Measurements from ENCODE around the gene MTRFR.

The MTRFR gene

GRCh38 chr12:123284669-123285068, 51.4 kb downstream of the MTRFR start:
- TF ChIP-seq CTCF (IDR thresholded peaks at IDR 0.05; ENCODE audit: low read depth, low read length): no peak
- H3K4me3 ChIP-seq (ENCODE audit: low read depth, low read length): no peak overlapping the region
- no peak for DNase-seq (ENCODE audit: low read depth, low spot score)
- in situ Hi-C loops (cut with HindIII; ENCODE audit: low sequenced_read_pairs): no loop called here

- TF ChIP-seq CTCF (IDR thresholded peaks at IDR 0.05; ENCODE audit: low read depth, low read length): no peak
- in situ Hi-C loops (cut with HindIII; ENCODE audit: low sequenced_read_pairs): no loop called here
- no peak overlapping the region for H3K4me3 ChIP-seq (ENCODE audit: low read depth, low read length)
- no peak for DNase-seq (ENCODE audit: low read depth, low spot score)
Observed at GRCh38 chr12:123286652-123287373, 53.6 kb downstream of the MTRFR start.

GRCh38 chr12:123288751-123289346, 55.6 kb downstream of the MTRFR start:
- H3K4me3 ChIP-seq (ENCODE audit: low read depth, low read length): no peak overlapping the region
- DNase-seq (ENCODE audit: low read depth, low spot score): no peak
- TF ChIP-seq CTCF (IDR thresholded peaks at IDR 0.05; ENCODE audit: low read depth, low read length): no peak
- in situ Hi-C loops (cut with HindIII; ENCODE audit: low sequenced_read_pairs): no loop called here

DNA sequence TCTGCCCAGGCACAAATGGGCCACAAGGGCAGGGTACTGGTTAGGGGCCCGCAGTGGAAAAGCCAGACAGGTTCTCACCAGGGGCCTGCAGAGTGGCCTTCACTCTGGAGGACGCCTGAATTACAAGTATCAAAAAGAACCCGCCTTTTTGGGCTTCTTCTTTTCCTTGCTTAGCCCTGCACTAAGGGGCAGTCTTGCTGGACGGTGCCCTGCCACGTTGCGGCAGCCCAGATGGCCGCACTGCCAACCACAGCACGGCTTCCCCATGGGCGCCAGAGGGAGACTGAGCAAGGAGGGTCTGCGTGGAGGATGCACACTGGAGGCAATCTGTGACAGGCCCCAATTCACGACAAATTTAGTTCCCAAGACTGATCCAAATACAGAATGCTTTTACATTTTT, 56.7 kb downstream of the MTRFR start:
- in situ Hi-C loops (cut with HindIII; ENCODE audit: low sequenced_read_pairs): no loop called here
- DNase-seq (ENCODE audit: low read depth, low spot score): no peak

DNA sequence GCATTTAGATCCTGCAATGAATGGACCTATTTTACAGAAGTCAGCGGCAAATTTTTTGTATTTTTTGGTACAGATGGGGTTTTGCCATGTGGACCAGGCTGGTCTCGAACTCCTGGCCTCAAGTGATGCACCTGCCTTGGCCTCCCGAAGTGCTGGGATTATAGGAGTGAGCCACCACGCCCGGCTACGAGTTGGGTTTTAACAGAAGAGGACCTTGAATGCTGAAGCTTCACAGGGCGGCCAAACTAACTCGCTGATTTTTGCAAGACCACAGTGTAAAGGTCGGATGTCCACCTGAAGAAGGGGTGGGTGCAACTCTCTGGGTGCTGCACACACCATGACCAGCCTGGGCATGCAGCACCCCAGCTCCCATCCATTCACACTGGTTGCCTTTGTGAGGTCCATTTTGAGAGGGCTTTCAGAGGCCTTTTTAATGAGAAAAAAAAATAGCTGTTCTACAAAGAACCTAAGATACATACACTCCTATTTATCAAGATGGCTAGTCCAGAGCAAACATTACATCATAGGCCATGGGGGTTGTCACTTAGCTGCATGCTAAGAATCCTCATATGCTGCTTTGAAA, 60.0 kb downstream of the MTRFR start:
- no peak overlapping the region for H3K4me3 ChIP-seq (ENCODE audit: low read depth, low read length)
- in situ Hi-C loops (cut with HindIII; ENCODE audit: low sequenced_read_pairs): no loop called here
- no peak for TF ChIP-seq CTCF (IDR thresholded peaks at IDR 0.05; ENCODE audit: low read depth, low read length)
- no peak for DNase-seq (ENCODE audit: low read depth, low spot score)

More for the DNA sequence above, 56.7 kb downstream of the MTRFR start:
- no peak overlapping the region for H3K4me3 ChIP-seq (ENCODE audit: low read depth, low read length)
- no peak for TF ChIP-seq CTCF (IDR thresholded peaks at IDR 0.05; ENCODE audit: low read depth, low read length)

DNA sequence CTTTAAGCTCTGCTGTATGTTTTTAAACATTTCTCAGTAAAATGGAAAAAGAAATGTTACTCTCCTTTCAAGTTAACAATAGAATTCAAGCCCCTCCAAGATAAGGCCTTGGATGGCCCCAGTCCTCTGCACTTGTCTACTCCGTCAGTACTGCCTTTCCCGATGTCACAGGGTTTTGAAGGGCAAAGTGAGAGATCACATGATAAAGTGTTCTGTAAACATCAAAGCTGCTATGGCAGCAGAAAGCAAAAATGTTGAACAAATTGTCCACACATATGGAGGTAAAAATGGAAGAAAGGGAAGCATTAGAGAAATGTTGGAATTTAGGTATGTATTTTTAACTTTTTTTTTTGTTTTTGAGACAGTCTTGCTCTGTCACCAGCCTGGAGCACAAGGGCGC, 71.9 kb downstream of the MTRFR start:
- no peak overlapping the region for H3K4me3 ChIP-seq (ENCODE audit: low read depth, low read length)
- in situ Hi-C loops (cut with HindIII; ENCODE audit: low sequenced_read_pairs): no loop called here
- DNase-seq (ENCODE audit: low read depth, low spot score): no peak
- TF ChIP-seq CTCF (IDR thresholded peaks at IDR 0.05; ENCODE audit: low read depth, low read length): no peak
